K562 (cell line): Measurements from ENCODE around the gene FLAD1.

Experiments
- CHD4 ChIP-seq: fragments of 200-600 bp; sonication (generic); IDR thresholded peaks from 3 replicates; pipeline ENCODE4 v1.6.1; 2012; ENCODE audit warnings: low read depth, mild to moderate bottlenecking, mixed read lengths, low read length, inconsistent platforms; ENCODE audit not compliant: insufficient read depth, insufficient replicate concordance, poor library complexity, severe bottlenecking
- CTCF ChIP-seq, 3 experiments: IDR thresholded peaks in 2 of 3; conservative IDR thresholded peaks in 1 of 3; 2 replicates each; pipeline ENCODE4 v1.5.1; 2011 to 2012; ENCODE audit warnings: low read length in 3 of 3, mild to moderate bottlenecking in 3 of 3, control low read depth in 2 of 3, improper control_type of control experiment in 1 of 3, inconsistent platforms in 1 of 3, low read depth in 1 of 3, mixed read lengths in 1 of 3, moderate library complexity in 1 of 3; ENCODE audit not compliant: insufficient read depth in 2 of 3
- HOXB6 ChIP-seq: fragments of 250-450 bp; sonication (Bioruptor Pico); IDR thresholded peaks from 2 replicates; pipeline ENCODE4 v1.5.1; 2022; ENCODE audit warnings: mild to moderate bottlenecking, borderline replicate concordance
- ID3 ChIP-seq, 2 experiments: fragments of 250-450 bp in 1 of 2; fragments of 450-650 bp in 1 of 2; sonication (Bioruptor Pico) in 1 of 2; IDR thresholded peaks; 2 replicates each; pipeline versions ENCODE4 v1.6.1 to v1.8.0; 2016 to 2021; ENCODE audit warnings: mild to moderate bottlenecking in 2 of 2, moderate library complexity in 2 of 2, missing compliant biosample characterization in 1 of 2, missing genetic modification characterization in 1 of 2
- MYNN ChIP-seq, 2 experiments: sonication (generic); formaldehyde crosslinking in 1 of 2; IDR thresholded peaks; 2 replicates each; pipeline versions ENCODE4 v1.5.0 to v1.6.1; 2016 to 2020; ENCODE audit warnings: antibody characterized with exemption in 1 of 2, missing genetic modification reagents in 1 of 2
- SMARCC2 ChIP-seq: fragments of 450-650 bp; IDR thresholded peaks from 2 replicates; pipeline ENCODE4 v1.6.1; 2017; ENCODE audit warnings: antibody characterized with exemption, moderate library complexity, mild to moderate bottlenecking, low read depth
- TCF7L2 ChIP-seq: fragments of 150-350 bp; IDR thresholded peaks from 2 replicates; pipeline ENCODE4 v1.6.1; 2016; ENCODE audit warnings: low read depth, mild to moderate bottlenecking, low read length, moderate library complexity
- TRIM24 ChIP-seq, 2 experiments: fragments of 450-650 bp; IDR thresholded peaks; 2 replicates each; pipeline ENCODE4 v1.6.1; 2016
- YY1 ChIP-seq, 3 experiments: IDR thresholded peaks; 2 replicates each; pipeline ENCODE4 v1.6.1; 2011; ENCODE audit warnings: low read length in 2 of 3, mild to moderate bottlenecking in 2 of 3, moderate library complexity in 2 of 3, borderline replicate concordance in 1 of 3, control low read depth in 1 of 3, low read depth in 1 of 3; ENCODE audit not compliant: insufficient read depth in 3 of 3, insufficient replicate concordance in 2 of 3, control insufficient read depth in 1 of 3, insufficient read length in 1 of 3; ENCODE audit errors: extremely low read depth in 1 of 3
- ZNF232 ChIP-seq: sonication (generic); formaldehyde crosslinking; IDR thresholded peaks from 2 replicates; pipeline ENCODE4 v1.8.0; 2022; ENCODE audit warnings: mild to moderate bottlenecking, missing genetic modification reagents
- ZNF324 ChIP-seq: fragments of 250-450 bp; sonication (Bioruptor Pico); IDR thresholded peaks from 2 replicates; pipeline ENCODE4 v1.4.0; 2020; ENCODE audit warnings: mild to moderate bottlenecking
- ZNF431 ChIP-seq: sonication (generic); formaldehyde crosslinking; IDR thresholded peaks from 2 replicates; pipeline ENCODE4 v1.8.0; 2022; ENCODE audit warnings: mild to moderate bottlenecking, missing genetic modification reagents
- TF ChIP-seq, protein P1 (sequence below): sonication (generic); formaldehyde crosslinking; IDR thresholded peaks from 2 replicates; pipeline ENCODE4 v1.8.1; 2023; ENCODE audit warnings: mild to moderate bottlenecking, missing genetic modification reagents

- TF ChIP-seq TRIM24 (IDR thresholded peaks at IDR 0.05), result no peak
- TF ChIP-seq CHD4, result no peak
- TF ChIP-seq SMARCC2, result no peak
- no peak for TF ChIP-seq YY1 (IDR thresholded peaks at IDR 0.05; ENCODE audit: borderline replicate concordance in 1 of 3, control insufficient read depth in 1 of 3, extremely low read depth in 1 of 3, insufficient read depth in 3 of 3, insufficient read length in 1 of 3, insufficient replicate concordance in 2 of 3, low read depth in 1 of 3, low read length in 2 of 3)
- no peak for TF ChIP-seq ZNF324
- no peak for TF ChIP-seq ID3 (CRISPR knock-in tag; IDR thresholded peaks at IDR 0.05)
- no peak for TF ChIP-seq ID3 (tag; IDR thresholded peaks at IDR 0.05)
- no peak for TF ChIP-seq HOXB6 (CRISPR knock-in tag)
- TF ChIP-seq ZNF232 (CRISPR knock-in tag), result no peak
- no peak for TF ChIP-seq TCF7L2
- TF ChIP-seq ZNF431 (CRISPR knock-in tag), result no peak
- no peak for TF ChIP-seq MYNN (IDR thresholded peaks at IDR 0.05)
- no peak for TF ChIP-seq MYNN (CRISPR knock-in tag; IDR thresholded peaks at IDR 0.05)
- TF ChIP-seq, protein P1, sequence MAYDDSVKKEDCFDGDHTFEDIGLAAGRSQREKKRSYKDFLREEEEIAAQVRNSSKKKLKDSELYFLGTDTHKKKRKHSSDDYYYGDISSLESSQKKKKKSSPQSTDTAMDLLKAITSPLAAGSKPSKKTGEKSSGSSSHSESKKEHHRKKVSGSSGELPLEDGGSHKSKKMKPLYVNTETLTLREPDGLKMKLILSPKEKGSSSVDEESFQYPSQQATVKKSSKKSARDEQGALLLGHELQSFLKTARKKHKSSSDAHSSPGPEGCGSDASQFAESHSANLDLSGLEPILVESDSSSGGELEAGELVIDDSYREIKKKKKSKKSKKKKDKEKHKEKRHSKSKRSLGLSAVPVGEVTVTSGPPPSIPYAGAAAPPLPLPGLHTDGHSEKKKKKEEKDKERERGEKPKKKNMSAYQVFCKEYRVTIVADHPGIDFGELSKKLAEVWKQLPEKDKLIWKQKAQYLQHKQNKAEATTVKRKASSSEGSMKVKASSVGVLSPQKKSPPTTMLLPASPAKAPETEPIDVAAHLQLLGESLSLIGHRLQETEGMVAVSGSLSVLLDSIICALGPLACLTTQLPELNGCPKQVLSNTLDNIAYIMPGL (CRISPR knock-in tag), result no peak
- TF ChIP-seq CTCF (IDR thresholded peaks at IDR 0.05 in 2 of 3, conservative IDR thresholded peaks at IDR 0.05 in 1 of 3; ENCODE audit: insufficient read depth in 2 of 3, low read depth in 1 of 3, low read length in 3 of 3), result no peak
Observed at GRCh38 chr1:154957091-154957657, 26.0 kb upstream of the FLAD1 start.
